Gastroesophageal sphincter (tissue), 3 donors: Measurements from ENCODE around the gene FOXN3.

ENCODE experiments used
- POLR2A ChIP-seq, 2 donors: fragments of 450-650 bp; IDR thresholded peaks; one replicate each; pipeline ENCODE4 v1.6.1; 2017; ENCODE audit warnings: antibody characterized with exemption in 2 of 2, mild to moderate bottlenecking in 2 of 2, moderate library complexity in 1 of 2
- TF ChIP-seq, protein P1 (sequence below), 4 experiments: fragments of 200-600 bp in 2 of 4; fragments of 450-650 bp in 2 of 4; sonication (generic) in 1 of 4; IDR thresholded peaks; one replicate each; pipeline ENCODE4 v1.5.1; 2017 to 2019; ENCODE audit warnings: antibody characterized with exemption in 4 of 4, mild to moderate bottlenecking in 2 of 4, moderate library complexity in 2 of 4

DNA sequence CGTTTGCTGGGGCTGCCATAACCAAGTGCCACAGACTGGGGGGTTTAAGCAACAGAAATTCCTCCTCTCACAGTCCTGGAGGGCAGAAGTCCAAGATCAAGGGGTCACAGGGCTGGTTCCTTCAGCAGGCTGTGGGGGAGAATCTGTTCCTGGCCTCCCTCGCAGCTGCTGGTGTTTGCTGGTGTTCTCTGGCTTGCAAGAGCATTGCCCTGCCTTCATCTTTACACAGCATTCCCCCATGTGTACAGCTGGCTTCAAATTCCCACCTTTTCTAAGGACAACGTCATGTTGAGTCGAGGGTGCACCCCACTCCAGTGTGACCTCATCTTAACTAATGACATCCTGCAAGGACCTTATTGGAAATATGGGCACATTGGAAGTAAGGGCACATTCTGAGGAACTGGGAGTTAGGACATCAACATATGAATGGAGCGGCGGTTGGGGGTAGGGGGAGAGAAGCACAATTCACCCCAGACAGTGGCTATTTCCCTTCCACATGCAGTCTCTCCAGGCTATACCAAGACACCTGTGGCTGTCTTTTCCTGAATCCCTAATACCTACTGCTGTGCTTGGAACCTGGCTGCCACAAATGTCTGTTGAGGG, 123.6 kb downstream of the FOXN3 start:
- TF ChIP-seq, protein P1, sequence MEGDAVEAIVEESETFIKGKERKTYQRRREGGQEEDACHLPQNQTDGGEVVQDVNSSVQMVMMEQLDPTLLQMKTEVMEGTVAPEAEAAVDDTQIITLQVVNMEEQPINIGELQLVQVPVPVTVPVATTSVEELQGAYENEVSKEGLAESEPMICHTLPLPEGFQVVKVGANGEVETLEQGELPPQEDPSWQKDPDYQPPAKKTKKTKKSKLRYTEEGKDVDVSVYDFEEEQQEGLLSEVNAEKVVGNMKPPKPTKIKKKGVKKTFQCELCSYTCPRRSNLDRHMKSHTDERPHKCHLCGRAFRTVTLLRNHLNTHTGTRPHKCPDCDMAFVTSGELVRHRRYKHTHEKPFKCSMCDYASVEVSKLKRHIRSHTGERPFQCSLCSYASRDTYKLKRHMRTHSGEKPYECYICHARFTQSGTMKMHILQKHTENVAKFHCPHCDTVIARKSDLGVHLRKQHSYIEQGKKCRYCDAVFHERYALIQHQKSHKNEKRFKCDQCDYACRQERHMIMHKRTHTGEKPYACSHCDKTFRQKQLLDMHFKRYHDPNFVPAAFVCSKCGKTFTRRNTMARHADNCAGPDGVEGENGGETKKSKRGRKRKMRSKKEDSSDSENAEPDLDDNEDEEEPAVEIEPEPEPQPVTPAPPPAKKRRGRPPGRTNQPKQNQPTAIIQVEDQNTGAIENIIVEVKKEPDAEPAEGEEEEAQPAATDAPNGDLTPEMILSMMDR (IDR thresholded peaks at IDR 0.05): no peak
- no peak for TF ChIP-seq POLR2A (IDR thresholded peaks at IDR 0.05)
